Thoracic aorta (tissue), 2 donors: ENCODE results near the gene GATA2. TPM values are rescaled to one million over a fixed set of nuclear protein-coding genes. Genes with fewer than 3 reads are reported as not detected.
A peak's percentile ranks its signal among the peaks of the same experiment; 100 is the strongest.

Experiments
- ATAC-seq: fragments of 150-250 bp; one replicate; pipeline ENCODE4 v1.8.0; 2017; ENCODE audit warnings: low read depth; ENCODE audit not compliant: insufficient number of reproducible peaks, low FRiP score
- DNase-seq: peaks from one replicate; pipeline ENCODE4 v3.0.0-alpha.2; 2020; ENCODE audit warnings: low spot score
- H3K27ac ChIP-seq, 2 donors: fragments of 200-600 bp; sonication (generic); 1 replicate in 1 of 2; 2 replicates in 1 of 2; pipeline ENCODE4 v1.5.1; 2016; ENCODE audit warnings: mild to moderate bottlenecking in 2 of 2, moderate library complexity in 2 of 2
- H3K27me3 ChIP-seq: fragments of 200-600 bp; sonication (generic); replicated peaks from 2 replicates; pipeline ENCODE4 v1.6.0; 2016; ENCODE audit warnings: mild to moderate bottlenecking; ENCODE audit not compliant: insufficient read depth
- H3K36me3 ChIP-seq: fragments of 200-600 bp; sonication (generic); one replicate; pipeline ENCODE4 v1.5.1; 2016
- H3K4me1 ChIP-seq, 2 donors: fragments of 200-600 bp; sonication (generic); 1 replicate in 1 of 2; 2 replicates in 1 of 2; pipeline versions ENCODE4 v1.5.1 to v1.6.0; 2016; ENCODE audit warnings: low read depth in 2 of 2, mild to moderate bottlenecking in 1 of 2; ENCODE audit not compliant: control insufficient read depth in 1 of 2
- H3K4me3 ChIP-seq: fragments of 200-600 bp; sonication (generic); 2 replicates; pipeline ENCODE4 v1.5.1; 2016; ENCODE audit warnings: mild to moderate bottlenecking
- H3K9me3 ChIP-seq: fragments of 200-600 bp; sonication (generic); 2 replicates; pipeline ENCODE4 v1.5.1; 2016
- total RNA-seq, 2 donors: library from RNA; depleted of rRNA; stranded (reverse); fragments of >200 nt; gene quantifications; one replicate each; pipeline versions ENCODE4 v1.1.0 to v1.2.3, GENCODE V29; 2016
- TF ChIP-seq, protein P1 (sequence below): fragments of 200-600 bp; sonication (generic); IDR thresholded peaks from one replicate; pipeline ENCODE4 v1.5.1; 2019; ENCODE audit warnings: antibody characterized with exemption

Gene GATA2
- total RNA-seq, 2 donors from 2014 or later: 5.2 to 21.3 TPM

DNA sequence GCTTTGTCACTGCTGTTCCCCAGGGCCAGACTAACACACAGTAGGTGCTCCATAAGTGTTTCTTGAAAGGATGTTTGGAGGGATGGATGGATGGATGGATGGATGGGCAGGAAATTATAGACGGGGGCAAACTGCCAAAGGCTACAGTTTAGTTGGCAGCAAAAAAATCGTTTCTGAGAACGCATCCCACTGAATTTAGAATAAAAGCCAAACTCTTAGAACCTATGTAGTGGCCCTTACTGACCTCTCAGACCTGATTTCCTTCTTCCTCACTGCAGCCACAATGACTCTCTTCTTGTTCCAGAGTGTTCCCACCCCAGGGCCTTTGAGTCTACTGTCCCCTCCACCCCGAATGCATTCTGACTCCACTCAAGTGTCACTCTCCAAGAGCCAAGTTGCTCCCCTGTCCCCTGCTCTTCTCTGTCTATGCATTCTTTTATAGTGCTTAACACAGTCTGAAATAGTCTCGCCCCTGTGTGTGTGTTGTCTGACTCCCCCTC, 5.2 kb upstream of the GATA2 start:
- ATAC-seq: no peak
- Histone ChIP-seq H3K27ac (no peak overlapping the region), H3K36me3 (no peaks in the 10 kb centered on the region), H3K4me3 (peak overlapping the region; percentile 71), H3K27me3 (peaks cover 28% of the 10 kb centered on the region), H3K9me3 (no peaks in the 10 kb centered on the region), H3K4me1 (peaks cover 3 to 20% of the 10 kb centered on the region in 2 donors)
- DNase-seq: no peak
- TF ChIP-seq, protein P1, sequence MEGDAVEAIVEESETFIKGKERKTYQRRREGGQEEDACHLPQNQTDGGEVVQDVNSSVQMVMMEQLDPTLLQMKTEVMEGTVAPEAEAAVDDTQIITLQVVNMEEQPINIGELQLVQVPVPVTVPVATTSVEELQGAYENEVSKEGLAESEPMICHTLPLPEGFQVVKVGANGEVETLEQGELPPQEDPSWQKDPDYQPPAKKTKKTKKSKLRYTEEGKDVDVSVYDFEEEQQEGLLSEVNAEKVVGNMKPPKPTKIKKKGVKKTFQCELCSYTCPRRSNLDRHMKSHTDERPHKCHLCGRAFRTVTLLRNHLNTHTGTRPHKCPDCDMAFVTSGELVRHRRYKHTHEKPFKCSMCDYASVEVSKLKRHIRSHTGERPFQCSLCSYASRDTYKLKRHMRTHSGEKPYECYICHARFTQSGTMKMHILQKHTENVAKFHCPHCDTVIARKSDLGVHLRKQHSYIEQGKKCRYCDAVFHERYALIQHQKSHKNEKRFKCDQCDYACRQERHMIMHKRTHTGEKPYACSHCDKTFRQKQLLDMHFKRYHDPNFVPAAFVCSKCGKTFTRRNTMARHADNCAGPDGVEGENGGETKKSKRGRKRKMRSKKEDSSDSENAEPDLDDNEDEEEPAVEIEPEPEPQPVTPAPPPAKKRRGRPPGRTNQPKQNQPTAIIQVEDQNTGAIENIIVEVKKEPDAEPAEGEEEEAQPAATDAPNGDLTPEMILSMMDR: no peak

DNA sequence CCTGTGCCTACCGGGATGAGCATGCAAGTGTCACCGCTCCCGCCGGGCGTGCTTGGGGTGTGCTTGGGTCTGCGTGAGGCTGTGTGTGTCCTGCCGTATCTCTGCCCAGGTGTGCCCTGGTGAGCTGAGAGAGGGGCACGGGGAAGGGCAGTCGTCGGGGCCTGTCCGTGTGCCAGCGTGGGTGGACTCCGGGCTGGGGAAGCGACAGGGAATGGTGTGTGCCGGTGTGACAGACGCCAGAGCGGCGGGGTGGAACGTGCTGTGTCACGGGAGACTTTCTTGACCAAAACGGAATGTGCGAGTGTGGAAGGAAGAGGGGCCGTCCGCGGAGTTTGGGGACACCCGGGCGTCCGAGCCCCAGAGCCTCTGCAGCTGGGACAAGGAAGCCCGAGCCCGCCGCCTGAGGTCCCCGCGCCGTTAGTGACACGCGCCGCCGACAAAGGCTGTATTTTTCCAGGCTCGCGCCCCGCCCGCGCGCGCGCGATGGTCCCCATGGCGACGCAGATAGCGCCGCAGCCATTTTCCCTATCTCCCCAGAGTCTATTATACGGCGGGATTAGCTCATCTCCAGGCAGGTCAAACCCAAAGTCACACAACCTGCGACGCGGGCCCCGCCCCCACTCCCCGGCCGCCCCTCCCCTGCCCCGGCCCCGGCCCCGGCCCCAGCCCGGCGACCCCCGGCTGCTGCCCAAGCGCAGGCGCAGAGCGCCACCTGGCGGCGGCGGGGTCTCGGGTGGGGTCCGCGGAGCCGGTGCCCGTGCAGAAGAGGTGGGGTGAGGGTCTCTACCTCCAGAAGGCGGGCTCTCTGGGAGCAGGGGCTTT, 4.5 kb upstream of the GATA2 start:
- H3K27me3 ChIP-seq: peaks cover 31% of the 10 kb centered on the region
- TF ChIP-seq, protein P1: peak; percentile 52
- H3K9me3 ChIP-seq: no peaks in the 10 kb centered on the region
- ATAC-seq (no peak), DNase-seq (no peak)
- H3K27ac ChIP-seq: no peak overlapping the region
- H3K4me1 ChIP-seq: peaks cover 7 to 27% of the 10 kb centered on the region in 2 donors
- H3K4me3 ChIP-seq: peak overlapping the region; percentile 71
- H3K36me3 ChIP-seq: no peaks in the 10 kb centered on the region

DNA sequence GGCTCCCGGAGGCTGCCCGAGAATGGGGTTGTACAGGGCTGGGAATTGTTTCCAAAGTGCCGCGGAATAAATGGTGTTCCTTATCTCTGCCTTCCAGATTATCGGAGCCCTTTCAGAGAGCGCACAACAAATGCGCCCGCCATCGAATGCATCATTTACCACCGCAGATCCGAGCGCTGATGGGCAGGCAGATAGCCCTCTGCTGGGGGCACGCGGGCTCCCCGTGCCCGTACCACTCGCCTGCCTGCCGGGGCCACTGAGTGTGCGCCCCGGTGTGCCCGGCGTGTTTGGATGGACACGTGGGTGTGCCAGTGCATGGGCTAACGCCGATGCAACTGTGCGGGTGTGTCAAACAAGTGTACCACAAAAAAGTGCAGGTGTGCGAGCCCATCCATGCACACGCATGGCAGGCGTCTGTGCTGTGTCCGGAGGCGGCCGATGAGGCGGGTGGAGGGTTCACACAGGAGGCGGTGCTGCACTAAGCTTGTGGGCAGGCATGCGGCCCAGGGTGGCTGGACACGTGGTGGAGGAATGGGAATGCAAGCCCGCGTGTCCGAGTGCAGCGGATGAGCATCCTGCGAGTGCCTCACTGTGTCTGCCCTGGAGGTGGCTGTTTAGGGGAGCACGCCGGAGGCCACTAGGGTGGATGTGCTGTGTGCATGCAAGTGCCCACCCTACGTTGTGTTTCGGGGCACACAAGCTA, 3.8 kb upstream of the GATA2 start:
- DNase-seq: no peak
- H3K4me1 ChIP-seq: peaks cover 12 to 35% of the 10 kb centered on the region in 2 donors

DNA sequence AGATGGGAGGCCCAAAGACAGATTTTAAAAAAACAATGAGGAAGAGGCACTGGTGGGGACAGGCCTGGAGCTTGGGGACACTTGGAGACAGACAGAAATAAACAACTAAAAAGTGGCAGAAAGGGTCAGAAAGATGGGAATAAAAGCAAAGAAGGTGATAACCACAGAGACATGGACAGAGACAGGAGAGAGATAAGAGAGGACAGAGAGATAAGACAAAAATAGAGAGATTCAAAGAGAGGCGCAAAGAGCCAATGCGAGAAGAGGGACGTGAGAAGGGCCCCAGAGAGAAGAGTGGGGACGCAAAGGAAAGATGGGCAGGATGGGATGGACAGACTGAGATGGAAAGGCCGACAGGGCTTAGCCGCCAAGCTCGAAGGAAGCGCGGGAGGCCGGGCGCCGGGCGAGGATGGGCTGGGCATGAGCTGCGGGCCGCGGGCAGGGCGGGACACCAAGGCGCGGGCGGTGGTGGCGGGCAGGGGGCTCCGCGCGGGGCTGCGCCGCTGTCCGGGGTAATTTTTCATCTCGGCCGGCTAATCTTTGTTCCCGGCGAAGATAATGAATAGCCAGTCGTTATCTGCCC, 3.1 kb upstream of the GATA2 start:
- H3K9me3 ChIP-seq: no peaks in the 10 kb centered on the region
- H3K27me3 ChIP-seq: peaks cover 44% of the 10 kb centered on the region
- H3K4me1 ChIP-seq: peaks cover 12 to 41% of the 10 kb centered on the region in 2 donors
- H3K36me3 ChIP-seq: no peaks in the 10 kb centered on the region
- ATAC-seq: no peak
- no peak overlapping the region for H3K4me3 ChIP-seq
- H3K27ac ChIP-seq: no peak overlapping the region
- TF ChIP-seq, protein P1: no peak
- DNase-seq: no peak

More for the DNA sequence above, 3.8 kb upstream of the GATA2 start:
- Histone ChIP-seq H3K27ac (no peak overlapping the region), H3K36me3 (no peaks in the 10 kb centered on the region), H3K27me3 (peaks cover 39% of the 10 kb centered on the region), H3K9me3 (no peaks in the 10 kb centered on the region), H3K4me3 (peak overlapping the region; percentile 71)
- ATAC-seq: no peak
- TF ChIP-seq, protein P1: no peak
